Measurements from ENCODE around the gene SLC2A14.
"Not testable (repeated sequence)": the region's sequence is repeated elsewhere in the genome, so short reads cannot be mapped to it uniquely, and the experiment has no call there.

Gene SLC2A14

GRCh38 chr12:7868391-7868790, 4.3 kb downstream of the SLC2A14 start:
- no peak for DNase-seq

GRCh38 chr12:7864601-7865150, 8.0 kb downstream of the SLC2A14 start:
- no peak for DNase-seq

- not testable (repeated sequence) for DNase-seq
These were observed 9.8 kb downstream of the SLC2A14 start for GRCh38 chr12:7862814-7863348.

- DNase-seq = not testable (repeated sequence)
These were observed 10.4 kb downstream of the SLC2A14 start for GRCh38 chr12:7862301-7862700.

GRCh38 chr12:7859552-7859951, 13.2 kb downstream of the SLC2A14 start:
- no peak for DNase-seq

GRCh38 chr12:7857971-7858370, 14.7 kb downstream of the SLC2A14 start:
- DNase-seq = no peak

GRCh38 chr12:7856516-7856915, 16.2 kb downstream of the SLC2A14 start:
- no peak for DNase-seq

GRCh38 chr12:7853557-7853956, 19.2 kb downstream of the SLC2A14 start:
- no peak for DNase-seq

GRCh38 chr12:7851622-7852081, 21.1 kb downstream of the SLC2A14 start:
- not testable (repeated sequence) for DNase-seq

- not testable (repeated sequence) for DNase-seq
These were observed 22.6 kb downstream of the SLC2A14 start for GRCh38 chr12:7850099-7850498.

GRCh38 chr12:7848098-7848422, 24.7 kb downstream of the SLC2A14 start:
- DNase-seq = not testable (repeated sequence)

- not testable (repeated sequence) for DNase-seq
These were observed 25.3 kb downstream of the SLC2A14 start for GRCh38 chr12:7847226-7848097.

- DNase-seq = no peak
These were observed 28.6 kb downstream of the SLC2A14 start for GRCh38 chr12:7844116-7844515.

- not testable (repeated sequence) for DNase-seq
These were observed 29.1 kb downstream of the SLC2A14 start for GRCh38 chr12:7843583-7843982.

GRCh38 chr12:7843149-7843548, 29.6 kb downstream of the SLC2A14 start:
- DNase-seq = not testable (repeated sequence)

- not testable (repeated sequence) for DNase-seq
These were observed 30.3 kb downstream of the SLC2A14 start for GRCh38 chr12:7842444-7842843.

GRCh38 chr12:7839848-7840247, 32.9 kb downstream of the SLC2A14 start:
- not testable (repeated sequence) for DNase-seq

GRCh38 chr12:7839226-7839625, 33.5 kb downstream of the SLC2A14 start:
- DNase-seq = peak; percentile 46

- DNase-seq = no peak
These were observed 35.3 kb downstream of the SLC2A14 start for GRCh38 chr12:7837366-7837765.

GRCh38 chr12:7835766-7836165, 36.9 kb downstream of the SLC2A14 start:
- DNase-seq = no peak

GRCh38 chr12:7835116-7835515, 37.6 kb downstream of the SLC2A14 start:
- DNase-seq = no peak

- DNase-seq = no peak
These were observed 38.0 kb downstream of the SLC2A14 start for GRCh38 chr12:7834701-7835100.

GRCh38 chr12:7833831-7834230, 38.9 kb downstream of the SLC2A14 start:
- no peak for DNase-seq

GRCh38 chr12:7833201-7833600, 39.5 kb downstream of the SLC2A14 start:
- not testable (repeated sequence) for DNase-seq
